ENCODE results near the gene PIGL.

PIGL gene

DNA sequence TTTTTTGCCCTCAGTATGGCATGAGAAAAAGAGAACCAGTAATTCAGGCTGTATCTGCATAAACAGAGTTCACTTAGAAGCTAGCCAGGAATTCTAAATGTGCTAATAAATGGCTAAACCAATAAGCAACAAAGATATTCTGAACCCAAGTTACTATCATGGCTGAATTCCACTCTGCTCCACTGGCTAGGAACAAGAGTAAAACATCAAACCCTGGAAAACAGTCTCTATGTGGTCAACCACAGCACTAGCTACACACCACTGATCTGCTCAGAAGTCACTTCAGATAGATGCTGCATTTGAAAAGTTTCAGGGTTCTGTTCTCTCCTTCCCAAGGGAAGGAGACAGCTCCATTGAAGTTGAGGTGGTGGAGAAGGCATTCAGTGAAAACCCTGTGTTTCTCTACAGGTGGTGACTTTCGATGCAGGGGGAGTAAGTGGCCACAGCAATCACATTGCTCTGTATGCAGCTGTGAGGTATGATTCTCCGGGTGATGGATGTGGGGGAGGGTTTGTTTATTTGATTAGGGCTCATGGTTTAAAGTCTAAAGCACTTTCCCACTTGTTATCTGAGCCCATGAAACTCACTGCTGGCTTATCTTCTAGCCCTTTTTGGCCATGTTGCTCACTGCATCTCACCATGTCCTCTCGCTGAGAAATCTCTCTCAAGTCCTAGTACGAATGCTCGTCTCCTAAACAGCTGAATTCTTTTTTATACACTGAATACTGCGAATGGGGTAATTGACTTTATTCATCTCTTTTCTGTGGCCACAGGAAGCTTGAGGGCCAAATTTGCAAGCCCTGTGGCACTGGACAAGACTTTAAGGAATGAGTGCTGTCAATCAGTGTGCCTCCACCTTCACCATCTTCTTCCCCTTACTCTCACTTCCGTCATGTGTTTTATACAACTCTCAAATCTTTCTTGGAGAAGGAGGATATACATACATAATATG lies 96.4 kb downstream of the PIGL start:
- DNase-seq, result peak; percentile 81

DNA sequence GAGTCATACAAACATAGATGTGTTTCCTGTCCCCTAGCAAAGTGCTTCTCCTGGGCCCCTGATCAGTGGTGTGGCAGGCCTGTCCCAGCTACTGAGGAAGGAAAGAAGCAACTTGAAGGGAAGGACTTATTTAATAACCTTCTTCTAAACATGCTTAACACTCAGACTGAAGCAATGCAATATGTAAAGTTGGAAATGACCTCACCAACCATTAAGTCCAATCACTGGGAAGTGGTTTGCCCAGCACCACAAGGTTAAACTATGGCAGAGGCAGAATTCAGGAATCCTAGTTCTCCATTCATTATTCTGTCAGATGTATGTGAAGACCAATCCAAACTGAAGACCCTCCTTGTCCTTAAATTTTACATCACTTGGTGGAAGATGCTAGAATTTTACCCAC lies 97.2 kb downstream of the PIGL start:
- DNase-seq, result no peak

DNA sequence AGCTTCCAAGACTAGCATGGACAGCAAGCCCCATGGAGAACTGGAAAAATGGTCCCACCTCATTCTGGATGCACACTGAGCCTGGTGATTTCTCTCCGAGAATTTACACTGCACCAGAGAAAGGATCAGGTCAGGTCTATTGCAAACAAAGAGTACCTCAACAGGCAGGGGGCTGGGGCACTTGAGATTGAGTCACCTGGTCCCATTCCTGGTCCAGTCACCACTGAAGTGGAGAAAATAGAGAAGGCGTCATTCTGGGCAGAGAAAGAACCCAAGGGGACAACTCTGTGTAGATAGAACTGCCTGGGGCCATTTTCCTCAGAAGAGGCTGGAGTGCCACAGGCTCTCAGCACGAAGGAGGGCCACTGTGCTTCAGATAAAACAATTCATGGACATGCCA lies 97.8 kb downstream of the PIGL start:
- no peak for DNase-seq

DNA sequence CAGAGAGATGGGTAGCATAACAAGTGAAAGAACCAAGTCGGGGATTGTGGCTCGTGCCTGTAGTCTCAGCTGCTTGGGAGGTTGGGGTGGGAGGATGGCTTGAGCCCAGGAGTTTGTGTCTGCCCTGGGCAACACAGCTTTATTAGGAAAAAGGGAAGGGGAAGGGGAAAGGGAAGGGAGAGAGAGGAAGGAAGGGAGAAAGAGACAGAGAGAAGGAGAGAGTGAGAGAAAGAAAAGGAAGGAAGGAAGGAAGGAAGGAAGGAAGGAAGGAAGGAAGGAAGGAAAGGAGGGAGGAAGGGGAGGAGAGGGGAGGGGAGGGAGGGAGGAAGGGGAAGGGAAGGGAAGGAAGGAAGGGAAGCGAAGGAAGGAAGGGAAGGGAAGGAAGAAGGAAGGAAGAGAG lies 103.0 kb downstream of the PIGL start:
- DNase-seq, result no peak

DNA sequence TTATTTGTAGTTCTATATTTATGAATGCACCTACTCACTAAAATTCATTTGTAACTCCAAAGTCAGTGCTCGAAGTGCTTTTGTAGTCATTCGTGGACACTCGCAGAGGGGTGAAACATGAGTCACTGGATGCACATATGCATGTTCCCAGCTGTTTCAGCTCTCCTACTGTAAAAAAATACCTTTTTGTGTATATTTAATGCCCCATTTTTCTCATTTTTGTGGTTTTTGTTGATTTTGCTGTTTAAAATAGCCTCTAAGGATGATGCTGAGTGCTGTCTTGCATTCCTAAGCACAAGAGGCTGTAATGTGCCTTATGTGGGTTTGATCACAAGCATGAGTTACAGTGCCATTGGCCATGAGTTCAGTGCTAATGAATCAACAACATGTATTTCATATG lies 105.6 kb downstream of the PIGL start:
- no peak for DNase-seq

DNA sequence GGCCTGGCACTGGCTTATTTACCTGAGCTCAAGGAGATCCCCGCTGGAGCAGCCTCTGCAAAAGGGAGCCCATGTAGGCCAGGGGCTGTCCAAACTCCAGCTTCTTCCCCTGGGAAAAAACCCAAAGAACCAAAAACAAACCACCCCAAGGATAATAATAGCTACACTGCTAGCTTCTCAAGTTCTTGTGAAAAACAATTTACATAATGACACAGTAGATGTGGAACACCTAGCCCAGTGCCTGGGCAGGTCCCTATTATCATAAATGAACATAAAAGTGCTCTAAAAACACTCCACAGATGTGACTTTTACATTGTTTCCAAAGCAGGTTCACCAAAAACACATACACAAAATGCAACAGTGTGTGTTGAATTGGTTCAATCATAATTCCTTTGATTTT lies 109.0 kb downstream of the PIGL start:
- no peak for DNase-seq

DNA sequence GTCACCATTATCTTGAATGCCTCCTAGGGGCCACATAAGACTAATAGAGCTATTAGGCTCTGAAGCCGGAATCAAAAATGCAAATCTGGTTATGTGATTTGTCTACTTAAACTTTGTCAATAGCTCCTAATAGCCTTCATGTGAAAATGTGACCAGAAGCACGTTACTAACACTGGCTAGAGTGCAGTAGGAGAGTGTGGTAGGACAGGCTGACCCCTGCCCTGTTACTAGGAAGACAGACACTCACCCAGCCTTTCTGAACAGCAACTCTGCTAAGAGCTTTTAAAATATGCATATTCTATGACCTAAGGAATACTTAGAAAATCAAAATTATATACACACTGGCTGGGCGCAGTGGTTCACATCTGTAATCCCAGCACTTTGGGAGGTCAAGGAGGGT lies 110.0 kb downstream of the PIGL start:
- no peak for DNase-seq

DNA sequence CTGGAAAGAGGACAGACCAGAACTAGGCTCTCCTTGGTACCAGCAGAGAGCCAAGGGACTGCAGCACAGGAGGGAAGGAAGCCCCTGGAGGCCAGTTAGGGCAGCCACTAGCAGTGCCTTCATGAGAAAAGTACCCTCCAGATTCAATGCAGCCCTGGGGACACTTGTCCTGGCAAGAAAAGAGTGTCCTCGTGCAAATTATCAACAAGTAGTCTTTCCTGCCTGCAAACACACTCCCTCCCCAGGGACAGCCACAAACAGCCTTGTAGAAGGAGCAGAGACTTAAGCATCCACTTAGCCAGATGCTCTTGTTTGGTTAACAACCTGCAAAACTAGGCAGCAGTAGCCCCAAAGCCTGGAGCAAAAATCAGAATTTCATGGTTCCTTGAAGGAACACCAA lies 112.0 kb downstream of the PIGL start:
- no peak for DNase-seq

DNA sequence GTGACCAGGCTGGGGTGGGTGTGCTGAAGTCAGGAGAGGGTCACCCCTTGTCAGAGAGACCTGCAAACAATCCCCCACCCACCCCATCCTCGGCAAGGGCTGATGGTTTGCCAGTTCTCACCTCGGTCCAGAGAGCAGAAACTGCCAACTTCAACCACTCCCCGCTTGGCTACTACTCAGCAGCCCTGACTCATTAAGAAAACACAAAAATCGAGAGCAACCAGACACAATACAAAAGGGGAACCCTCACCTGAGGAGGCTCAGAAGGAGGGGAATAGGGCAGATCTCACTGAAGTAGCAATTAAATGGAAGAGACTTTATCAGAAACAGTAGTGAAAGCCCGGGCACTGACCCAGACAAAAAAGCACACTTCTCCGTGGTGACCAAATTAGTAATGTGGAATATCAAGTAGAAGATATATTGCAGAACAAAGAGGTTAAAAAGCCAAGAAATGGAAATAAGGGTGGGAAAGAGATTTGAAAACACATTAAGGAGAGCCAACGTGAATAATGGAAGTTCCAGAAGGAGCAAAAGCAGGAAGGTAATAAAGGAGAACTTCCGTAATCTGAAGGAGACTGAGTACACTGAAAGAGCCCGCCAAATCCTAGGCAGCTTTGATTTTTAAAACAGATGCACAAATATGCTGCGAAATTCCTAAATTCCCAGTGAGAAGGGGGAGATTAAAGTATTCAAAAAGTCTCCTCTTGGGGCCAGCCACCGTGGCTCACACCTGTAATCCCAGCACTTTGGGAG lies 112.7 kb downstream of the PIGL start:
- no peak for DNase-seq

DNA sequence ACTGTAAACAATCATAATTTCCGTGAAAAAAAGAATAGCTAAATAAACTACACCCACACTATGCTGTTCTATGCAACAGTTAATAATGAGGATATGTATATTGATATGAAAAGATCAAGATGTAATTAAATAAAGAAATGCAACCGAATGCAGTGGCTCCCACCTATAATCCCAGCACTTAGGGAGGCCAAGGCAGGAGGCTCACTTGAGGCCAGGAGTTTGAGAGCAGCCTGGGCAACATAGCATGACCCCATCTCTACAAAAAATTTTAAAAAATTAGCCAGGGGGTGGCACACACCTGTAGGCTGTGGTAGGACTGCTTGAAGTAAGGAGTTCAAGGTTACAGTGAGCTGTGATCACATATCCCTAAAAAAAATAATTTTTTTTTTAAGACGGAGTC lies 121.4 kb downstream of the PIGL start:
- DNase-seq, result no peak

DNA sequence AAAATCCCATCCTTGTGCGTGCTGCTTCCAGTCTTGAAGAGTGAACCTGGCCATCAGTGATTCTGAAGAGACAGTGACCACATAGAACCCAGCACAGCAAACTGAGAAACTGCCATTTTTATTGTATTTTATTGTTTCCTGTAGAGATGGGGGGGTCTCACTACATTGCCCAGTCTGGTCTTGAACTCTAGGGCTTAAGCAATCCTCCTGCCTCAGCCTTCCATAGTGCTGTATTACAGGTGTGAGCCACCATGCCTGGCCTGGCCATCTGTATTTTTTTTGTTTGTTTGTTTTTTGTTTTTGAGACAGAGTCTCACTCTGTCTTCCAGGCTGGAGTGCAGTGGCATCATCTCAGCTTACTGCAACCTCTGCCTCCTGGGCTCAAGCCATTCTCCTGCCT lies 122.4 kb downstream of the PIGL start:
- DNase-seq, result no peak

DNA sequence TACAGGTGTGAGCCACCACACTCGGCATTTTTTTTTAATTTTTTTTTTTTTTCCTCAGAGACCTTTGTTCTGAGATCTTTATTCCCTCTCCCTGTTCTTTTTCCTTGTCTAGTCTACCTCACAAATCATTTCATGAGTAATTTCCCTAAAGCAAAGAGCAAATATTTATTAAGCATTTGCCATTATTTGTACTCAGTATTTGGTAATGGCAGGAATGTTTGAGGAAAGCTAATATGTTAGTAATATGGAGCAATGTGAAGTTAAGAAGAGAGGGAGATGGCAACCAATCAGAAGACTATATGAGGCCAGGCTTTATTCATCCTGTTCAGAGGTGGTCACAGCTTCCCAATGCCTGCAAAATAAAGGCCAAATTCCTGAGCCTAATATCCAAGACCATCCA lies 122.9 kb downstream of the PIGL start:
- no peak for DNase-seq

DNA sequence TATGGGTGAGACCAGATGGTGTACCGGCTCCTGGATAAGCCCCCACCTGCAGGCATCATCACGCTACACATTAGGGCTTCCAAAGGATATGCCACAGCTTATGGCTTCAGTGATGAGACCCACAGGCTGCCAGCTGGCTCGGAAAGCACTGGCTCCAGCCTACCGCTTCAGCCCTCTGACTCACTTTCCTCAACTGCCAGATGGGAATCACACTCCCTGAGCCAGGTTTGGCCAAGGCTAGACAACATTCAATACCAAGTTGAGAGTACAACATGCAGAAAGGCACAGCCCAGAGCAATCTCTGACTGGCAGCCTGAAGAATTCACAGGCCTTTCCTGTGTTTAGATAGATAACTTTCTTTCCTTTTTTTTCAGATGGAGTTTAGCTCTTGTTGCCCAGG lies 126.0 kb downstream of the PIGL start:
- no peak for DNase-seq

DNA sequence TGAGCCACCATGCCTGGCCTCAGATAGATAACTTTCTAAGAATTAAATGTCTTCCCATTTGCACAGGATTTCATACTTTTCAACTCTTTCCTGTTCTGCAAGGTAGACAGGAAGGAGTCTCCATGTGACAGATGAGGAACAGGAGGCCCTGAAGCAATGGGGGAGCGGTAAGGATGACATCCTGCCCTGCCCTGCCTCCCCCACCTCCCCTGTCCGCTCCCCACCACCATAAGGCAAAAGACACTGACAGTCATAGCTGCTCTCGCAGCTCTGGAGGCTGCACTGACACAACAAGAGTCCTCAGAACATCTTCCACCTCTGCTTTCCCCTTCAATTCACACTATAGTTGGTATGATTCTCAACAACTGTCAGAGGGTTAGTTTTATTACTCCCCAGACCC lies 126.6 kb downstream of the PIGL start:
- no peak for DNase-seq

DNA sequence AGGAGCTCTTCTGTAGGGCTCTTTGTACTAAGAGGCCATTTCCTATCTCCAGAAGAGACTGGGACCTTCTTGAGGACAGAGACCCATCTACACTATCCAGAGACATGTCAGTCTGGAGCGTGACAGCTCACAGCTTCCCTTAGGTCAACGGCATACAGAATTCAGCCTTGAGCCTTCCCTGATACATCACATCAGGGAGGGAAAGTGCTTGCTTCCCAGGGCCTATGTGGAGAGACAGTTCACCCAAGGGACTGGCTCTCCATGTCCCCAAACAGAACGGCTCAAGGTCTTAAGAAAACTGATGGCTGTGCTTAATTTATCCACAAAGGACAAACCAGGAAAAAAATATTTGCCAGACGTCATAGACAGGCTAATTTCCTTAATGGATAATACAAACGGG lies 128.6 kb downstream of the PIGL start:
- DNase-seq, result no peak

DNA sequence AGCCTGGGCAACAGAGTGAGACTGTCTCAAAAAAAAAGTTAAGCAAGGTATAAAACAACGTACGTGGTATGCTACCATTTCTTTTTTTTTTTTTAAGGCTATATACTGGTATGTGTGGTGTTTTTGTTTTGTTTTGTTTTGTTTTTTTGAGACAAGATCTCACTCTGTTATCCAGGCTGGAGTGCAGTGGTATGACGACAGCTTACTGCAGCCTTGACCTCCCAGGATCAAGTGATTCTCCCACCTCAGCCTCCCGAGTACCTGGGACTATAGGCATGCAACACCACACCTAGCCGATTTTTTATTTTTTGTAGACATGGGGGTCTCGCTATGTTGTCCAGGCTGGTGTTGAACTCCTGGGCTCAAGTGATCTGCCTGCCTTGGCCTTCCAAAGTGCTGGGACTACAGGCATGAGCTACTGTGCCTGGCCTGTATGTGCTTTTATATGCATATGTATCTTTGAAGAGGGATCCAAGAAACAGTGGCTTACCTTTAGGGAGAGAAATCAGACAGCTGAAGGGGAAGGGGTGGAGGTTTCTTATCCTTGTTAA lies 129.8 kb downstream of the PIGL start:
- DNase-seq, result no peak

DNA sequence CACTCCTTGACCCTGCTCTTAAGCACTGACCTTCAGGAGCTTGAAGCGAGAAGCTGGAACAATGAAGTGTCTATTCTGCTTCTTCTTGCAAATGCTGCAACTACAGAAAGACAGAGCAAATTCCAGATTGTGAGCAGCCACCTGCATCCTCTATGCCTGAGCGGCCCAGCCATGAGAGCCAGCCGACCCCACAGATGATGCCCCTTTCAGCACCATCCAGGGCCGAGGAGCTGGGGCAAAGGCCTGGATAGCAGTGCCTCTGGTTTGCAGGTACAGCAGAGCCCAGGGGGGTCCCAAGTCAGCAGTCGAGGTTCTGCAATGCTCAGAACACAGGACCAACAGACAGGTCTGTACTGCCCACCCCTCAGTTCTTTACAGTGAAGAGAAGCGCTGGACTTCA lies 131.6 kb downstream of the PIGL start:
- no peak for DNase-seq

DNA sequence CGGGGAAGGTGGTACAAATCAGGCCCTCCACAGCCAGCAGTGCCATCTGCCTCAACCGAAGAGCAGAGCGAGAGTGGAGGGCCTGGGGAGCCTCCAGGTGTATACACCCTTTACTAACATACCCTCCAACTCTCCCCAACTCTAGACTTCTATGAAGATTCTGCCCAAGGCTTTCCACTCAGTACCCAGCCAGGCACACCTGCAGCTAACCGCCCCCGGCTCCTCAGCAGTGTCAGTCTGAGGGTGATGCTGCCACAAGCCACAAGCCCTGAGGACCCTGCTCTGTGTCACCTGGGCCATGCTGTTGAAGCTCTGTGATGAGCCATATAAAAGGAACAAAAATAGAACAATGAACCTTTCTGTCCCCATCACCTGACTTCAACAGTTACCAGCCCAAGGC lies 132.4 kb downstream of the PIGL start:
- DNase-seq, result no peak

DNA sequence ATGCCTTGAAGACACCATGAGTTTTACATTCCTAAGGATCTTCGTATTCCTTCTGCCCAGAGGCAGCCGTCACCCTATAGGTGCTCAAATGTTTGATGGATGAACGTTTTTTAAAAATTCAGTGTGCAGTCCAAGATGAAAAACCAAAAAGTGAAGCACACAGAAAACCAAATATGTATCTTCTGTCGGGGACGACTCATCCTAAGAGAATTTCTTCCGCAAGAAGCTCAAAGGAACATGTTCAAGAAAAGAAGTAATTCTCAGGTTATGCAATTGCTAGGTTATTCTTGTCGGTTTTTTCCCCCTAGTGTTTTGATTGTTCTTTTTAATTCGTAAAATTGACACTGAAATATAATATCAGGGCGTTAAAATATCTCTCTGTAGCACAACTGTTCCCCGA lies 134.8 kb downstream of the PIGL start:
- peak; percentile 5 for DNase-seq

DNA sequence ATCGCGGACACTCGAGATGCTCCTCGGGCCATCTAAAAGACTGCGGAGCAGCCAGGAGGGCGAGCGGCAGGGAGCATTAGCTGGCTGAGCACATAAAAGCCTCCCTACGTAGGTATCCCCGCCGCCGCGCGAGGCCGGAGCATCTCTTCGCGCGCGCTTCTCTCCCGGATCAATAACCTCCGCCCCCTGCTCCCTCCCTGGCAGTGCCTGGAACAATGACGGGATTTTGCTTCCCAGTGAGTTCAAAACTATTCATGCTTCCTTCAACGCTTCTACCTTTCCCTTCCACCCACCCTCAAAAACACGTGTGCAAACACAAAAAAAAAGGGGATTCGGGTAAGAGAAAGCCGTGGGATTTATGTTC lies 135.3 kb downstream of the PIGL start:
- peak; percentile 45 for DNase-seq

DNA sequence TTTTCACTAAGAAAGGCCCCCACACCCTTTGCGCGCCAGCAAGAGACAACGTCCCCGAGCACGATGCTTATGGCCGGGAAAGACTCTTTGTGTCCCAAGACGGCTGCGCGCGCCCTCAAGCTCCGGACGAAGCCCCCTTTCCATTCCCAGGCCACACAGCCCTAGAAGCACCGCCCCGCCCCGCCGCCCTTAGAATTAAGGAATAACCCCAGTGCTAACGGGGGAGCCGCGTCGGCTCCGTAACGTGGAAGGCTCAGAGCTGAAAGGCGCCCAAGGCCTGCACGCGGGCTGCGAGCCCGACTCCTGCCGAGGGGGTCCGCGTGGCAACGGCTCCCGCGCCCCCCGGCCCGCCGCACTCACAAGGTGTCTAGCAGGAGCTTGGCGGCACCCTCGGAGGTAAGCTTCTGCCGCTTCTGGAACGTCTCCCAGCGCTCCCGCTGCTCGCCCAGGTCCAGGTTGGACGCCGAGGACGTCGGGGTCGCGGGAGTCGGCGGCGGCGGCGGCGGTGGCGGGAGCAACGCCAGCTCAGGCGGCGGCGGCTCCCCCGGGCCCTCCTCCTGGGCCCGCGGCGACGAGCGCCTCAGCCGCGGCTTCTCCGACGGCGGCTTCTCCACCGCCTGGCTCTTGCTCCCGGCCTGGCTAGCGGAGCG lies 135.8 kb downstream of the PIGL start:
- peak; percentile 57 for DNase-seq

DNA sequence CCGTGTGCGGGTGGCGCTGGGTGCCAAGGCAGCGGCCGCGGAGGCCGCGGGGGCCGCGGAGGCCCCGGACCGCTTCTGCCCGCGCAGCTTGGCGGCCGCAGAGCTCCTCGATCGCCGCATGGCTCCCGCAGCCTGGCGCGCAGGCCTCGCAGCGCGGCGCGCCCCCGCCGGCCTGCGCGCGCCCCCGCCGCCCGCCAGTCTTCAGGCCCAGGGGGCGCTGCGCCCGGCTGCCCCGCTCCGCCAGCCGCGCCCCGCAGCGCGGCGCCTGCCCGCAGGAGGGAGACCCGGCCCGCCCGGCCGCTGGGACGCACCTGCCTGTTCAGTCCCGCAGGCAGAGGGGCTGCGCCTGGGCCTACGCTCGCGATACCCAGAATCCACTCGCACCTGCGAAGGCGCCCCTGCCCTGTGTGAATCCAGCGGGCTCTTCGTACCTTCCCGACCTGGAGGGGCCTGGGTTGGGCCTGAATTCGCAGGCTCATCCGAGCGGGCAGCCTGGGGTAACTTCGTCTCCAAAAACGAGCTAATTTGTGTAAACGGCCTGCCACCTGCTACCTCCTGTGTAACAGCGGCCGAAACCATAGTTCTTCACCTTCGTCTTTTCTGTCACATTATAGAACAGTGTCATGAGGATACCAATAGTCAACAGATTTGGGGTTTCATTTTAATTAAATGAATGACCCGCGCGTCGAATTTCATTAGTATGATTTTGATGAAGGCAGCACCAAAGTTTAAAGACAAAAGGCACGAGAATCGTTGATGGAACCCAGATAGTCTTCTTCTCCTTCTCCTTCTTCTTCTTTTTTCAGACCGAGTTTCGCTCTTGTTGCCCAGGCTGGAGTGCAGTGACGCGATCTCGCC lies 136.5 kb downstream of the PIGL start, which contains the start of gene CENPV:
TSS of gene CENPV (minus strand) at position 153 of the 858 bp plus-strand sequence. CDS start at position 120, 33 bp downstream.
- peak; percentile 58 for DNase-seq
